CD14-positive monocyte (primary cell): ENCODE measurements around the gene LGALS3. TPM values are rescaled to one million over a fixed set of nuclear protein-coding genes. Genes with fewer than 3 reads are reported as not detected.

Source experiments
- DNase-seq, 3 donors: peaks; one replicate each; pipeline ENCODE4 v3.0.0-alpha.2; 2011 to 2022
- H2AFZ ChIP-seq: 2 replicates; pipeline ENCODE4 v1.6.0; 2012; ENCODE audit warnings: mild to moderate bottlenecking, low read depth, low read length, inconsistent platforms; ENCODE audit not compliant: insufficient read depth, poor library complexity, severe bottlenecking
- H3K27ac ChIP-seq, 2 donors: 1 replicate in 1 of 2; 2 replicates in 1 of 2; pipeline ENCODE4 v1.5.1; 2012 to 2013; ENCODE audit warnings: low read length in 2 of 2, control low read depth in 1 of 2, inconsistent platforms in 1 of 2, low read depth in 1 of 2, mild to moderate bottlenecking in 1 of 2
- H3K27me3 ChIP-seq, 2 donors: one replicate each; pipeline versions ENCODE4 v1.6.0 to v1.6.1; 2011 to 2013; ENCODE audit warnings: low read length in 2 of 2; ENCODE audit not compliant: control insufficient read depth in 2 of 2, insufficient read depth in 2 of 2
- H3K36me3 ChIP-seq, 2 donors: replicated peaks in 1 of 2; 1 replicate in 1 of 2; 2 replicates in 1 of 2; pipeline versions ENCODE4 v1.5.1 to v1.6.1; 2012 to 2013; ENCODE audit warnings: low read length in 2 of 2, control low read depth in 1 of 2, inconsistent platforms in 1 of 2, mild to moderate bottlenecking in 1 of 2; ENCODE audit not compliant: insufficient read depth in 2 of 2, control insufficient read depth in 1 of 2
- H3K4me1 ChIP-seq, 2 donors: 1 replicate in 1 of 2; 2 replicates in 1 of 2; pipeline versions ENCODE4 v1.5.1 to v1.6.1; 2012 to 2013; ENCODE audit warnings: low read length in 2 of 2, control low read depth in 1 of 2, inconsistent platforms in 1 of 2, mild to moderate bottlenecking in 1 of 2, moderate library complexity in 1 of 2; ENCODE audit not compliant: insufficient read depth in 2 of 2, control insufficient read depth in 1 of 2
- H3K4me2 ChIP-seq: replicated peaks from 2 replicates; pipeline ENCODE3; 2012; ENCODE audit warnings: low read length, moderate library complexity, mild to moderate bottlenecking; ENCODE audit not compliant: poor library complexity, severe bottlenecking; ENCODE audit errors: extremely low read depth
- H3K4me3 ChIP-seq, 3 experiments: fragments of 200-600 bp in 1 of 3; sonication (generic) in 1 of 3; replicated peaks in 1 of 3; 1 replicate in 2 of 3; 2 replicates in 1 of 3; pipeline ENCODE4 v1.5.1; 2011 to 2013; ENCODE audit warnings: low read length in 3 of 3, mild to moderate bottlenecking in 3 of 3, control low read depth in 2 of 3, low read depth in 2 of 3, inconsistent platforms in 1 of 3, moderate library complexity in 1 of 3
- H3K79me2 ChIP-seq: 2 replicates; pipeline ENCODE4 v1.6.0; 2012; ENCODE audit warnings: mild to moderate bottlenecking, control low read depth, inconsistent platforms, low read length, moderate library complexity; ENCODE audit not compliant: insufficient read depth
- H3K9ac ChIP-seq: 2 replicates; pipeline ENCODE4 v1.6.0; 2017; ENCODE audit warnings: low read length, mild to moderate bottlenecking; ENCODE audit not compliant: insufficient read depth, poor library complexity, severe bottlenecking
- H3K9me3 ChIP-seq, 2 donors: replicated peaks in 1 of 2; 1 replicate in 1 of 2; 2 replicates in 1 of 2; pipeline versions ENCODE4 v1.5.1 to v1.6.1; 2012 to 2013; ENCODE audit warnings: low read length in 2 of 2, control low read depth in 1 of 2; ENCODE audit not compliant: control insufficient read depth in 1 of 2, insufficient read depth in 1 of 2
- H4K20me1 ChIP-seq: 2 replicates; pipeline ENCODE4 v1.6.0; 2012; ENCODE audit warnings: mild to moderate bottlenecking, low read length, control low read depth, moderate library complexity; ENCODE audit not compliant: insufficient read depth
- H3K27ac Mint-ChIP-seq, 7 donors: one replicate each; pipeline ENCODE4 v1.8.0; 2020; ENCODE audit warnings: mild to moderate bottlenecking in 7 of 7, mixed read lengths in 7 of 7, moderate library complexity in 6 of 7, inconsistent platforms in 2 of 7
- H3K27me3 Mint-ChIP-seq, 3 donors: one replicate each; pipeline ENCODE4 v1.8.0; 2021 to 2022; ENCODE audit warnings: low read depth in 3 of 3, mild to moderate bottlenecking in 3 of 3, mixed read lengths in 3 of 3, moderate library complexity in 3 of 3, inconsistent platforms in 1 of 3
- H3K36me3 Mint-ChIP-seq, 2 donors: one replicate each; pipeline ENCODE4 v1.8.0; 2020; ENCODE audit warnings: mixed read lengths in 2 of 2, inconsistent platforms in 1 of 2, mild to moderate bottlenecking in 1 of 2
- H3K4me1 Mint-ChIP-seq: one replicate; pipeline ENCODE4 v1.8.0; 2020; ENCODE audit warnings: mild to moderate bottlenecking, mixed read lengths
- H3K4me3 Mint-ChIP-seq, 2 donors: one replicate each; pipeline ENCODE4 v1.8.0; 2020; ENCODE audit warnings: mild to moderate bottlenecking in 2 of 2, mixed read lengths in 2 of 2, moderate library complexity in 1 of 2
- H3K9me3 Mint-ChIP-seq, 7 donors: one replicate each; pipeline ENCODE4 v1.8.0; 2020 to 2022; ENCODE audit warnings: mixed read lengths in 7 of 7, mild to moderate bottlenecking in 6 of 7, moderate library complexity in 6 of 7, inconsistent platforms in 2 of 7
- WGBS: methylation state at CpG from one replicate; pipeline ENCODE4 v1.1.5; 2013; ENCODE audit warnings: missing lambda C conversion rate; ENCODE audit not compliant: insufficient coverage; 5-methylcytosine and 5-hydroxymethylcytosine counted together
- intact Hi-C, 2 donors: fragments of 100-400 bp; cut with micrococcal nuclease; formaldehyde crosslinking; loops; one replicate each; pipeline versions ENCODE4 v1.15.0 to v1.15.1; 2023
- polyA plus RNA-seq, 3 donors: library from polyadenylated mRNA; depleted of rRNA in 1 of 3; unstranded in 2 of 3; stranded (reverse) in 1 of 3; fragments of 300-500 nt in 2 of 3; fragments of >200 nt in 1 of 3; fragmentation: Illumina TruSeq in 2 of 3; gene quantifications; 1 replicate in 2 of 3; 2 replicates in 1 of 3; pipeline ENCODE4 v1.2.3, GENCODE V29; 2012 to 2021
- TF ChIP-seq, protein P1 (sequence below): fragments of 200-600 bp; IDR thresholded peaks from one replicate; pipeline ENCODE4 v1.8.0; 2022; ENCODE audit warnings: antibody characterized with exemption, mild to moderate bottlenecking

The LGALS3 gene
- polyA plus RNA-seq, 3 donors, result 266 to 878 (median 788) TPM

DNA sequence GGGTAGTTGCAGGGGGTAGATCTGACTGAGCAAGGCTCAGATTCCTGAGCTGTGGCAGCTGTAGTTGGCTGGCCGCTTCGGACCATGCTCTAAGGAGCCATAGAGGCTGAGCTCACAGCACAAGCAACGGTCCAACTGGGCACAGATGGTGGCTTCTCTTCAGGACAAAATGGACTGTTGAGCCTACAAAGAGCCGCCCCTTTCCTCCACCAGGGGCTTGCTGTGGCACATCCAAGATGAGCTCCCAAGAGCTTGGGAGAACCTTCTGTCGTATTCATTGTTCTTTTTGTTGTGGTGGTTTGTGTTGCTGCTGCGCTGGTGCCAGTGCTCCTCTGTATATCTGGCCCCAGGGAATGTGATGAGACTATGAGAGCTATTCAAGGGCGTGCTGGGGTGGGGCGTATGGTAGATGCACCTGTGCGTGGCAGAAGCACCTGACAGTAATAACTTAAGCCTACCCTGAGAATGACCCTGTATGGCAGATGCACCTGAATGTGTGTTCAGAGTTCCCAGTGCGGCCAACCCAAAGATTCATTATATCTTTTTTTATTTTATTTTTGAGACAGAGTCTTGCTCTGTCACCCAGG is 17.8 kb upstream of the LGALS3 start:
- Histone ChIP-seq H3K9ac (no peak overlapping the region), H3K27ac (no peak overlapping the region), H3K4me1 (peaks cover 34 to 40% of the 10 kb centered on the region in 2 donors), H2AFZ (no peak overlapping the region), H3K9me3 (peaks cover 0 to 1% of the 10 kb centered on the region in 2 donors), H4K20me1 (no peaks in the 10 kb centered on the region), H3K27me3 (no peaks in the 10 kb centered on the region), H3K36me3 (no peaks in the 10 kb centered on the region), H3K79me2 (no peaks in the 10 kb centered on the region), H3K4me3 (no peak overlapping the region), H3K4me2 (no peak overlapping the region)
- H3K9me3 Mint-ChIP-seq, result peaks cover 0 to 14% (median 2%) of the 10 kb centered on the region in 7 donors
- peaks cover 28% of the 10 kb centered on the region for H3K4me1 Mint-ChIP-seq
- intact Hi-C loops, result no loop called here
- no peak overlapping the region for H3K4me3 Mint-ChIP-seq
- peaks cover 0 to 7% (median 1%) of the 10 kb centered on the region in 3 donors for H3K27me3 Mint-ChIP-seq
- DNase-seq, result no peak
- TF ChIP-seq, protein P1, sequence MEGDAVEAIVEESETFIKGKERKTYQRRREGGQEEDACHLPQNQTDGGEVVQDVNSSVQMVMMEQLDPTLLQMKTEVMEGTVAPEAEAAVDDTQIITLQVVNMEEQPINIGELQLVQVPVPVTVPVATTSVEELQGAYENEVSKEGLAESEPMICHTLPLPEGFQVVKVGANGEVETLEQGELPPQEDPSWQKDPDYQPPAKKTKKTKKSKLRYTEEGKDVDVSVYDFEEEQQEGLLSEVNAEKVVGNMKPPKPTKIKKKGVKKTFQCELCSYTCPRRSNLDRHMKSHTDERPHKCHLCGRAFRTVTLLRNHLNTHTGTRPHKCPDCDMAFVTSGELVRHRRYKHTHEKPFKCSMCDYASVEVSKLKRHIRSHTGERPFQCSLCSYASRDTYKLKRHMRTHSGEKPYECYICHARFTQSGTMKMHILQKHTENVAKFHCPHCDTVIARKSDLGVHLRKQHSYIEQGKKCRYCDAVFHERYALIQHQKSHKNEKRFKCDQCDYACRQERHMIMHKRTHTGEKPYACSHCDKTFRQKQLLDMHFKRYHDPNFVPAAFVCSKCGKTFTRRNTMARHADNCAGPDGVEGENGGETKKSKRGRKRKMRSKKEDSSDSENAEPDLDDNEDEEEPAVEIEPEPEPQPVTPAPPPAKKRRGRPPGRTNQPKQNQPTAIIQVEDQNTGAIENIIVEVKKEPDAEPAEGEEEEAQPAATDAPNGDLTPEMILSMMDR, result no peak
- peak overlapping the region in 1 of 7 donors; percentile 10 for H3K27ac Mint-ChIP-seq
- 96% methylated on average over 8 of the region's 10 CpGs for WGBS
- H3K36me3 Mint-ChIP-seq, result peaks cover 7 to 13% of the 10 kb centered on the region in 2 donors

DNA sequence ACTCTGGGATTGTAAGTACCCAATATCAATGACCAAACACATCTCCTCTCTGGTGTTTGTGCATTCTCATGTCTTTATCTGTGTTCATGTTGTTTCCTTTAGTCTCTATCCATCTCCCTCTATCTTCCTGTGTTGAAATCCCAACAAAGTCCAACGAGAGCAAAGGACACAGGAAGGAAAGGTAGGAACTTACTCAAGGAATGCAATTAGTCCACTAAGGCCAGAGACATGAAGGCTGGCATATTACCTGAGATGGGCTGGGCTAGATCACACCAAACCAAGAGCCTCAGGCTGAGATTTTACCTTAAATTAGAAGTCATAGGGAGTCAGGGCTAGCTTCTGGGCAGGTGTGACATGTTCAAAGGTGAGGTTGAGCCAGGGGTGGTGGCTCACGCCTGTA is 14.3 kb upstream of the LGALS3 start:
- Mint-ChIP-seq H3K9me3 (peaks cover 0 to 3% (median 0%) of the 10 kb centered on the region in 7 donors), H3K4me1 (peaks cover 39% of the 10 kb centered on the region), H3K27ac (no peak overlapping the region), H3K36me3 (peaks cover under 1 to 3% of the 10 kb centered on the region in 2 donors), H3K27me3 (peaks cover 0 to 9% (median 1%) of the 10 kb centered on the region in 3 donors), H3K4me3 (no peak overlapping the region)
- intact Hi-C loops, result no loop called here
- no peaks in the 10 kb centered on the region for H3K27me3 ChIP-seq
- TF ChIP-seq, protein P1, result no peak
- H3K79me2 ChIP-seq, result no peaks in the 10 kb centered on the region
- DNase-seq, result no peak
- WGBS, result no CpG with 5 or more reads among the region's 2 CpGs
- H3K9ac ChIP-seq, result no peak overlapping the region
- no peak overlapping the region for H3K4me3 ChIP-seq
- peaks cover 43 to 45% of the 10 kb centered on the region in 2 donors for H3K4me1 ChIP-seq
- no peaks in the 10 kb centered on the region for H3K9me3 ChIP-seq
- H3K36me3 ChIP-seq, result no peaks in the 10 kb centered on the region
- no peak overlapping the region for H3K4me2 ChIP-seq
- H3K27ac ChIP-seq, result no peak overlapping the region
- H2AFZ ChIP-seq, result no peak overlapping the region
- H4K20me1 ChIP-seq, result no peaks in the 10 kb centered on the region
